OCI-M2 (cell line): Measurements from ENCODE around the gene BBS12.

Experiments
- DNase-seq: peaks from one replicate; lab custom pipeline; 2025; ENCODE audit not compliant: unreplicated experiment; lab: John Stamatoyannopoulos, UW

Gene BBS12

GRCh38 chr4:122712782-122713181, 19.7 kb upstream of the BBS12 start:
- no peak for DNase-seq

- no peak for DNase-seq
These were observed 17.3 kb upstream of the BBS12 start for GRCh38 chr4:122715221-122715620.

- DNase-seq: no peak
These were observed 15.6 kb upstream of the BBS12 start for GRCh38 chr4:122716825-122717448.

DNA sequence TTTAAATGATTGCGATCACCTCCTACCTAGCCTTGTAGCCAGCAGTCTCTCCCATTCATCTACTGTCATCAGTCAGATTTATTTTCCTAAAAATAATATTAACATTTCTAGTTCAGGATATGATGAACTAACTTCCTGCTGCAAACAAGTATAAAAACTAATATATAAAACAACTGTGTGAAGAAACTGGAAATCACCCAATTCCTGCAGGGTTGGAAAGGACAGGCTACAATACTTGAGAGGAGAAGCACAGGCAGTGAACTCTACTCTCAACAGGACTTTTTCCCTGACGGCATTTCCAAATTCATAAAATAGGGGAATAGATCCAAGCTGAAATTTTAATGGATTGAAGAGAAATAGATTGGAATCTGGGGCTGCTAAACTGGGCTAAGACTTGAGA, 14.2 kb upstream of the BBS12 start:
- DNase-seq: no peak

- DNase-seq: no peak
These were observed 10.2 kb upstream of the BBS12 start for GRCh38 chr4:122722256-122722655.

GRCh38 chr4:122728856-122729255, 3.6 kb upstream of the BBS12 start:
- no peak for DNase-seq

DNA sequence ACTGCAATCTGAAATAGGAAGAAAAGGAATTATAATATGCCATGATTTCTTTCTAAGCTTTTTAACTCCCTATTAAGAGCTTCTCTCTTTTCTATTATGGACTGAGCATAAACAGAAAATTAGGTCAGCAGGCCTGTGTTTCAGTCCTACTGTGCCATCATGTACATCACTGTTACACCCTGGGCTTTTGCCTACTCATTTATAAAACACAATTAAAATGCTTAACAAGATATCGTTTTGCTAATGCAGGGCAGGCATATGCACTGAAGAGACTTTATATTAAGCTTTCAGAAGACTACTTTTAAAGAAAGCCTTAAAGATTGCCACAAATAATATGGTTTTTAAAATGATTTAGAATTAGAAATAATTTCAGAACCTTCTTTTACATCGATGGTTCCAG, 828 bp upstream of the BBS12 start:
- no peak for DNase-seq

- no peak for DNase-seq
These were observed 1.2 kb downstream of the BBS12 start for GRCh38 chr4:122733787-122734120.

DNA sequence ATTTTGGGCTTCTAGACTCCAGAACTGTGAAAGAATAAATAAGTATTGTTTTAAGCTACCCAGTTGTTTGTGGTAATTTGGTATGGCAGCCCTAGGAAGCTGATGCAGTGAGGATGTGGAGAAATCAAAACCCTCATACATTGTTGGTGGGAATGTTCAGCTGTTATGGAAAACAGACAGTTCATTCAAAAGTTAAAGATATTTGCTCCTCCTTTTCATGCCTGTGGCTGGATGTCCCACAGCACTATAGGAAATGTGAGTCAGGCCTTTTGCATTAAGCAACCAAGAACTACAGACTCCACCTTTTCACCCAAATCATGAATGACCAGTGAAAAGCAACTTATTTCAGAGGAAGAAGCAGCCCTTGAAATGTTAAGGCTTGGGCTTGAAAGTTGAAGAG, 6.7 kb downstream of the BBS12 start:
- no peak for DNase-seq

DNA sequence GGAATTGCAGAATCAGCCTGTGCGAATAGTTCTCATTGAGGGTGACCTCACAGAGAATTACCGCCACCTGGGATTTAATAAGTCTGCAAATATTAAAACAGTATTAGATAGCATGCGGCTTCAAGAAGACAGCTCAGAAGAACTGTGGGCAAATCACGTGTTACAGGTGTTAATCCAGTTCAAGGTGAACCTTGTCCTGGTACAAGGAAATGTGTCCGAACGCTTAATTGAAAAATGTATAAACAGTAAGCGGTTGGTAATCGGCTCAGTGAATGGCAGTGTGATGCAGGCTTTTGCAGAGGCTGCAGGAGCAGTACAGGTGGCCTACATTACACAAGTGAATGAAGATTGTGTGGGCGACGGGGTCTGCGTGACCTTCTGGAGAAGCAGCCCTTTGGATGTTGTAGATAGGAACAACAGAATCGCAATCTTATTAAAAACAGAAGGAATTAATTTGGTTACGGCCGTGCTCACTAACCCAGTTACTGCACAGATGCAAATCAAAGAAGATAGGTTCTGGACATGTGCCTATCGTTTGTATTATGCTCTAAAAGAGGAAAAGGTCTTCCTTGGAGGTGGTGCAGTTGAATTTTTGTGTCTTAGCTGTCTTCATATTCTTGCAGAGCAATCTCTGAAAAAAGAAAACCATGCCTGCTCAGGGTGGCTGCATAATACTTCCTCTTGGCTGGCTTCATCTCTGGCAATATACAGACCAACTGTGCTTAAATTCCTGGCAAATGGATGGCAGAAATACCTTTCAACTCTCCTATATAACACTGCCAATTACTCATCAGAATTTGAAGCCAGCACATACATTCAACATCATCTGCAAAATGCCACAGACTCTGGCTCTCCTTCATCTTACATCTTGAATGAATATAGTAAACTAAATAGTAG, 10.7 kb downstream of the BBS12 start:
- no peak for DNase-seq

GRCh38 chr4:122744229-122744628, 11.7 kb downstream of the BBS12 start:
- DNase-seq: no peak

GRCh38 chr4:122746485-122746965, 14.0 kb downstream of the BBS12 start:
- no peak for DNase-seq

GRCh38 chr4:122747068-122747467, 14.6 kb downstream of the BBS12 start:
- DNase-seq: no peak

- no peak for DNase-seq
These were observed 15.4 kb downstream of the BBS12 start for GRCh38 chr4:122747883-122748282.

GRCh38 chr4:122749704-122750454, 17.4 kb downstream of the BBS12 start:
- no peak for DNase-seq

DNA sequence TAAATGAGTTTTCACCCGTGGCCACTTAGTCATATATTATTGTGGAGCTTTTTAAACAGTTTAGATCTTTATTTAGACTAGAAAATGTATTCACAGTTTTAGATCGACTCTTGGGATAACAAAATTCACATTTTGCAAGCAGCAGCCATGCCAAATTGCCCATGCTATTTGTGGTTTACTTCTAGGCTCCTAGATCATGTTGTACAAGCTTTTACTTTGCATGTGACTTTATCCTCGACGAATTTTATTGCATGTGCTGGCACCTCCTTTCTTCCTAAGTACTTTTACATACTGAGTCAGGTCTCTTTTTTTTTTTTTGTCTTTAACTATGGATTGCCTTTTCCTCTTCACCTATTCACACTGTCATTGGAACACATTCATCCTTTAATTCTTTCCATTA, 23.2 kb downstream of the BBS12 start:
- DNase-seq: no peak

- no peak for DNase-seq
These were observed 25.5 kb downstream of the BBS12 start for GRCh38 chr4:122758033-122758432.

- DNase-seq: no peak
These were observed 27.3 kb downstream of the BBS12 start for GRCh38 chr4:122759639-122760310.

DNA sequence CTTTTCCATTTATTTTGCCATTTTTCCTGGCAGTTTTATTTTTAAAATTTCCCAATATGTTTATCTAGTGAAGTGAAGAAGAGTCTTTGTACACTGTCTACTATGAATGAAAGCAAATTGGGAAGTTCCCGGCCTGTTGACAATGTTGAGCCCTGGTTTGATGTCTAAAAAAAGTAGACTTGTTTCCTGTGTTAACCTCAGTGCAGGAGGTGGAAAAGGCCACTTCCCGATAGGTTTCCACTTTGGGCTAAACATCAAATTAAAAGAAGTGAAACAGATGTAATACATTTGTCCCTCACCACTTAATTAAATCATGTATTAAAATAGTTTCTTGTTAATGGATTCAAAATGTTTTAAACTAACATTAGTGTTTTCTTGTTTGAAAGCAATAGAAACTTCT, 30.0 kb downstream of the BBS12 start:
- DNase-seq: no peak

DNA sequence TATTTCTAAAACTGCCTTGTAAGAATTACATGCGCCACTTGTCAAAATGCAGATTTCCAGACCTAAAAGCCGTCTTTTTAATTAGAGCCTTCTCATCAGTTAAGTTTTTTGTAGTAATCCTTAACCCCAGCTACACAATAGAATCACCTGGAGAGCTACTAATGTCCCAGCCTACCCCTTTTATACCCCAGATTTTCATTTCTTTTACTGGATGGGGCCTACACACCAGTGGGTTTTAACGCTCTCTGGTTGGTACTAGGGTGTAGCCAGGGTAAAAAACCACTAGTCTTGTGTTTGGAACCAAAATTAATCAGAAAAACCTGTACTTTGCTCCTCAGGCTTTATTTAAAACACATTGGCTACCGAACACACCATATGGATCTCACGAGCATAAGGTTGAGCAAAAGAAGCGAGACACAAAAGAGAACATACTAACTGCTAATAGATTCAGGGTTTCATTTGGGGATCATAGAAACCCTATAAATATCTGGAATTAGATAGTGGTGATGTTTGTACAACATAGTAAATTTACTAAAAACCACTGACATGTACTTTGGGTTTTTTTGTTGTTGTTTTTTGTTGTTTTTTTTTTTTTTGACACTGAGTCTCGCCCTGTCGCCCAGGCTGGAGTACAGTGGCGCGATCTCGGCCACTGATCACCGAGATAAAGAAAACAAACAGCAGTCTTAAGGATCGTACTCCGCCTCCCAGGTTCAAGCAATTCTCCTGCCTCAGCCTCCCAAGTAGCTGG, 30.6 kb downstream of the BBS12 start:
- no peak for DNase-seq
